Astrocyte of the spinal cord (primary cell): ENCODE results near the gene HTT.

Source experiments
- DNase-seq: peaks from one replicate; pipeline ENCODE4 v3.0.0; 2011; ENCODE audit warnings: low read depth, low spot score
- H3K4me3 ChIP-seq: 2 replicates; pipeline ENCODE4 v1.5.1; 2011; ENCODE audit warnings: low read depth, mild to moderate bottlenecking, low read length, moderate library complexity
- CTCF ChIP-seq: IDR thresholded peaks from 2 replicates; pipeline ENCODE4 v1.5.1; 2012; ENCODE audit warnings: low read depth, mild to moderate bottlenecking, low read length, inconsistent platforms
- in situ Hi-C: cut with HindIII; loops from 2 replicates; pipeline ENCODE4 v1.10.0; 2017; ENCODE audit warnings: low sequenced_read_pairs

Gene HTT

DNA sequence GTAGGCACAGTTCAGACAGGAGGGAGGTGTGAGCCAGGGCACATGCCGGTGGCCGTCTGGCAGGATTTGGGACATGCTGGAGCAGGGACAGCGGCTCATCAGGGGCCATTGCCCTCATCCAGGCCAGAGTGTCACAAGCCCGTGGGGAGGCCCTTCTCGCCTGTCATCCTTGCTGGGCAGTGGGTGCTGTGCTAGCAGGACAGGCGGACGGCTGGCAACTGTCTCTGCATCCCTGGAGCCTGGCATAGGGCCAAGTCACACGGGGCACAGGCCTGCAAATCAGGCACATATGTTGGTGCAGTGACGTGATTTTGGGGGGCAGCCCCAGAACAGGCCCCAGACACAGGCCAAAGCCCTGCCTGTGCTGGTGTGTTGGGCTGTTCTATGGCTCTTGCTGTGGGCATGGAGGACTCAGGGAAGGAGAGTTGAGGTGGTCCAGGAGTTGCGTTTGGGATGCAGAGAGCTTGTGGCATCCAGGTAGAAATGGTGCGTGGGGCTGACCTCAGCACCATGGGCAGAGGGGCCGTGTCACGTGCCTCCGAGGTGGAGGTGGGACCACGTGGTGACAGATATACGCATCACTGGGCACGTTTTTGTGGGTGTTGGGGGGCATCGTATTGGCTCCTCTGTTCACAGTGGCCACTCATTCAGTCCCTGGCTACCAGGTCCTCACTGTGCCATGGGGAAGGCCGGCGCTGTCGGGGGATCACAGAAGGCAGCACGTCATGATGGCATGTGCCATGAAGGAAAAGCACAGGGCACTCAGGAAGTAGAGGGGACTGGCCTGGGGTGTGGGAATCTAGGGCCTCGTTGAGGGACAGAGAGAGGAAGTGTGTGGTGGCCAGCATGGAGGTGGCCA is 159.9 kb downstream of the HTT start:
- no peak for DNase-seq
- TF ChIP-seq CTCF: no peak
- in situ Hi-C loops: no loop called here
- no peak overlapping the region for H3K4me3 ChIP-seq

DNA sequence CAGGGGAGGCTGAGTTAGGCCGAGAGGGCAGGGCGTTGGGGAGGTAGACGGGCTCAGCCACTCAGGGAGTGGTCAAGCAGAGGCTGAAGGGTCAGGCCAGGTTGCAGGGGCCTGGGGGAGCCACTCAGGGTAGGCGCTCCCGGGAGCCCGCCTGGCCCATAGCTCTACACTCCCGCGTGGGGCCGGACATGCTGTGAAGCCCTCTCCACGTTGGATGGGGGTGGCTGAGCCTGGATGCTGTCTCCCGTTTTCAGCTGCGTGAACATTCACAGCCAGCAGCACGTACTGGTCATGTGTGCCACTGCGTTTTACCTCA is 160.5 kb downstream of the HTT start:
- DNase-seq: no peak
- H3K4me3 ChIP-seq: no peak overlapping the region
- in situ Hi-C loops: no loop called here
- no peak for TF ChIP-seq CTCF

DNA sequence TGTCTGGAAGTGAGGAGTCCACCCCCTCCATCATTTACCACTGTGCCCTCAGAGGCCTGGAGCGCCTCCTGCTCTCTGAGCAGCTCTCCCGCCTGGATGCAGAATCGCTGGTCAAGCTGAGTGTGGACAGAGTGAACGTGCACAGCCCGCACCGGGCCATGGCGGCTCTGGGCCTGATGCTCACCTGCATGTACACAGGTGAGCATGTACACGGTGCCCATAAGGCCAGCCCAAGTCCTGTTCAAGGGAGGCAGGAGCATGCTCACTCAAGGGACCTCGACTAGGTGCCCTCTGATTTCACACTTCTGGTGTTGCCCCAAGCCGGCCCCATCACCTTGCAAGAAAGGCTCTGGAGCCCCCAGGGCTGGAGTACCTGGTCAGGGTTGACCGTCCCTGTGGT is 161.1 kb downstream of the HTT start:
- TF ChIP-seq CTCF: no peak
- no peak for DNase-seq
- in situ Hi-C loops: no loop called here
- no peak overlapping the region for H3K4me3 ChIP-seq

GRCh38 chr4:3236326-3236878 is 161.9 kb downstream of the HTT start:
- no peak for TF ChIP-seq CTCF
- no peak for DNase-seq
- in situ Hi-C loops: no loop called here
- no peak overlapping the region for H3K4me3 ChIP-seq

DNA sequence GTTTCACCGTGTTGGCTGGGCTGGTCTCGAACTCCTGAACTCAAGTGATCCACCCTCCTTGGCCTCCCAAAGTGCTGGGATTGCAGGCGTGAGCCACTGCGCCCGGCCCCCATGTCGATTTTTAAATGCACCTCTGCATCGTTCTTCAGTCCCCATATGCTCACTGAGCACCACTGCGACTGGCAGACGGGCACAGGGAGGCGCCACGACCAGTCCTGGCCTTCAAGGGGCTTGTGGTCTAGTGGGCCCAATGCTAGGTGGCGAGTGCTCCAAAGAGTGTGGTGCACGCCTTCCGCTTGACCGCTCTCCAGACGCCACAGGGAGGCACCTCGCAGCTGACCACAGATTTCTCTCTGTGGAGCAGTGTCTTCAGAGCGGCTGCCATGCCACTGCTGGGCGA is 162.8 kb downstream of the HTT start:
- DNase-seq: no peak
- no peak for TF ChIP-seq CTCF
- no peak overlapping the region for H3K4me3 ChIP-seq
- in situ Hi-C loops: no loop called here

GRCh38 chr4:3237712-3238560 is 163.5 kb downstream of the HTT start:
- in situ Hi-C loops: no loop called here
- no peak for DNase-seq
- no peak for TF ChIP-seq CTCF
- H3K4me3 ChIP-seq: no peak overlapping the region
